Measurements from ENCODE around the gene MLH1. TPM values are rescaled to one million over a fixed set of nuclear protein-coding genes. Genes with fewer than 3 reads are reported as not detected.

Gene MLH1
- total RNA-seq (34.5 and 37.7 TPM in 2 replicates), polyA plus RNA-seq (20.6 and 28.1 TPM in 2 replicates)

DNA sequence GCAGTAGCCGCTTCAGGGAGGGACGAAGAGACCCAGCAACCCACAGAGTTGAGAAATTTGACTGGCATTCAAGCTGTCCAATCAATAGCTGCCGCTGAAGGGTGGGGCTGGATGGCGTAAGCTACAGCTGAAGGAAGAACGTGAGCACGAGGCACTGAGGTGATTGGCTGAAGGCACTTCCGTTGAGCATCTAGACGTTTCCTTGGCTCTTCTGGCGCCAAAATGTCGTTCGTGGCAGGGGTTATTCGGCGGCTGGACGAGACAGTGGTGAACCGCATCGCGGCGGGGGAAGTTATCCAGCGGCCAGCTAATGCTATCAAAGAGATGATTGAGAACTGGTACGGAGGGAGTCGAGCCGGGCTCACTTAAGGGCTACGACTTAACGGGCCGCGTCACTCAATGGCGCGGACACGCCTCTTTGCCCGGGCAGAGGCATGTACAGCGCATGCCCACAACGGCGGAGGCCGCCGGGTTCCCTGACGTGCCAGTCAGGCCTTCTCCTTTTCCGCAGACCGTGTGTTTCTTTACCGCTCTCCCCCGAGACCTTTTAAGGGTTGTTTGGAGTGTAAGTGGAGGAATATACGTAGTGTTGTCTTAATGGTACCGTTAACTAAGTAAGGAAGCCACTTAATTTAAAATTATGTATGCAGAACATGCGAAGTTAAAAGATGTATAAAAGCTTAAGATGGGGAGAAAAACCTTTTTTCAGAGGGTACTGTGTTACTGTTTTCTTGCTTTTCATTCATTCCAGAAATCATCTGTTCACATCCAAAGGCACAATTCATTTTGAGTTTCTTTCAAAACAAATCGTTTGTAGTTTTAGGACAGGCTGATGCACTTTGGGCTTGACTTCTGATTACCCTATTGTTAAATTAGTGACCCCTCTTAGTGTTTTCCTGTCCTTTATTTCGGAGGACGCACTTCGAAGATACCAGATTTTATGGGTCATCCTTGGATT, at the start of gene MLH1:
TSS of gene MLH1 (plus strand) at position 193 of the 958 bp plus-strand sequence. CDS start at position 223, 30 bp downstream.
- peaks cover 27% of the 10 kb centered on the region for H3K4me1 ChIP-seq (ENCODE audit: insufficient read depth)
- TF ChIP-seq CTCF (IDR thresholded peaks at IDR 0.05; ENCODE audit: poor library complexity): no peak
- TF ChIP-seq EZH2 (IDR thresholded peaks at IDR 0.05; ENCODE audit: borderline replicate concordance): no peak
- no peak for TF ChIP-seq EZH2phosphoT487 (IDR thresholded peaks at IDR 0.05; ENCODE audit: low read depth, severe bottlenecking, unreplicated experiment)
- H3K27me3 ChIP-seq: no peaks in the 10 kb centered on the region
- peak within 1 kb of the TSS; percentile 31 for H2AFZ ChIP-seq
- peak within 1 kb of the TSS; percentile 87 for H3K4me2 ChIP-seq
- H4K20me1 ChIP-seq (ENCODE audit: insufficient read depth, poor library complexity, severe bottlenecking): peaks cover 32% of the 10 kb centered on the region
- DNase-seq (ENCODE audit: low spot score): peak; percentile 96
- 3% methylated on average over 47 of the region's 47 CpGs for WGBS (ENCODE audit: low lambda C conversion rate, missing lambda C conversion rate)
- peak within 1 kb of the TSS; percentile 21 for H3K4me3 ChIP-seq
- H3K36me3 ChIP-seq (replicated peaks; ENCODE audit: insufficient read depth, low read depth): no peaks in the 10 kb centered on the region
- no peaks in the 10 kb centered on the region for H3K9me3 ChIP-seq (ENCODE audit: low read depth)
- H3K9me2 ChIP-seq (replicated peaks; ENCODE audit: insufficient read depth): no peaks in the 10 kb centered on the region
- peak within 1 kb of the TSS; percentile 94 for H3K27ac ChIP-seq
- H3K79me2 ChIP-seq: peaks cover 67% of the 10 kb centered on the region

GRCh38 chr3:36943601-36944000, 49.7 kb upstream of the MLH1 start:
- TF ChIP-seq CTCF (IDR thresholded peaks at IDR 0.05; ENCODE audit: poor library complexity) (no peak), EZH2 (IDR thresholded peaks at IDR 0.05; ENCODE audit: borderline replicate concordance) (no peak), EZH2phosphoT487 (IDR thresholded peaks at IDR 0.05; ENCODE audit: low read depth, severe bottlenecking, unreplicated experiment) (no peak)
- no peaks in the 10 kb centered on the region for H3K9me2 ChIP-seq (replicated peaks; ENCODE audit: insufficient read depth)
- H3K79me2 ChIP-seq: peaks cover 44% of the 10 kb centered on the region
- no peaks in the 10 kb centered on the region for H3K27me3 ChIP-seq
- peak overlapping the region; percentile 96 for H2AFZ ChIP-seq
- H3K4me3 ChIP-seq: peak overlapping the region; percentile 69
- H3K9me3 ChIP-seq (ENCODE audit: low read depth): no peaks in the 10 kb centered on the region
- no peak for DNase-seq (ENCODE audit: low spot score)
- peak overlapping the region; percentile 84 for H3K27ac ChIP-seq
- WGBS (ENCODE audit: low lambda C conversion rate, missing lambda C conversion rate): 20% methylated on average over 10 of the region's 10 CpGs
- H3K36me3 ChIP-seq (replicated peaks; ENCODE audit: insufficient read depth, low read depth): no peaks in the 10 kb centered on the region
- H4K20me1 ChIP-seq (ENCODE audit: insufficient read depth, poor library complexity, severe bottlenecking): no peaks in the 10 kb centered on the region
- H3K4me1 ChIP-seq (ENCODE audit: insufficient read depth): peaks cover 25% of the 10 kb centered on the region
- H3K4me2 ChIP-seq: peak overlapping the region; percentile 94

DNA sequence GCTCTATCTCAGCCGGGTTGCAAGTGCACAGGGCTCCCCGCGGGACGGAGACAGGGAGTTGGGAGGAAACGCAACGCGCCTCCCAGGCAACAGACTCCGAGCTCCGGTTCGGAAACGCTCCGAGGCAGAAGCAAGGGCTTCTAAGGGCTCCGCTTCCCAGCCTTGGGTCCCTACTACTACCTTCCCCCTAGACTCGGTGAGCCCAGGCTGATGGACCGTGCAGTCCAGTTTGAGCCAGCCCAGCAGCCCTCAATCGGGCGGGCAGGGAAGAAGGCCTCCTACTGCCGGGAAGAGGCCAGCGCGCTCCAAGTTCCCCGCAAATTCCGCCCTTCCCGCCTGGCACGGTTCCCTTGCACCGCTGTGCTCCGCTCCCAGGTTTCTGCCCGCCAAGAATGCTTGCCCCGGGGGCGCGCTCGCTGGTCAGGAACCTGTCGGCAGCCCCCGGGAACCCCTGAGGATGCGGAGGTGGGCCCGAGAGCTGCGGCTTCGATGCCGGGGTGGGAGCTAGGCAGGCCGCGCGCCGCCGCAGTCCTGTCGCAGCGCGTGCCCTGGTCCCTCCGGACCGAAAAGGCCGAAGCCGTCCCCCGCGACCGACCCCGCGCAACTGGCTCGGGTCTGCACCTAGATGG, 49.2 kb upstream of the MLH1 start:
- Histone ChIP-seq H3K4me1 (ENCODE audit: insufficient read depth) (peaks cover 25% of the 10 kb centered on the region), H3K27me3 (no peaks in the 10 kb centered on the region), H3K79me2 (peaks cover 39% of the 10 kb centered on the region), H3K4me2 (peak overlapping the region; percentile 94), H3K9me3 (ENCODE audit: low read depth) (no peaks in the 10 kb centered on the region), H2AFZ (peak overlapping the region; percentile 96), H3K27ac (peak overlapping the region; percentile 84), H3K36me3 (replicated peaks; ENCODE audit: insufficient read depth, low read depth) (no peaks in the 10 kb centered on the region), H3K9me2 (replicated peaks; ENCODE audit: insufficient read depth) (no peaks in the 10 kb centered on the region), H4K20me1 (ENCODE audit: insufficient read depth, poor library complexity, severe bottlenecking) (no peaks in the 10 kb centered on the region), H3K4me3 (peak overlapping the region; percentile 69)
- WGBS (ENCODE audit: low lambda C conversion rate, missing lambda C conversion rate): 2% methylated on average over 56 of the region's 56 CpGs
- DNase-seq (ENCODE audit: low spot score): peak; percentile 76
- TF ChIP-seq EZH2 (IDR thresholded peaks at IDR 0.05; ENCODE audit: borderline replicate concordance): no peak
- TF ChIP-seq CTCF (IDR thresholded peaks at IDR 0.05; ENCODE audit: poor library complexity): no peak
- TF ChIP-seq EZH2phosphoT487 (IDR thresholded peaks at IDR 0.05; ENCODE audit: low read depth, severe bottlenecking, unreplicated experiment): no peak

Data from hepatocyte (in vitro differentiated cells).